Activated naive CD4-positive, alpha-beta T cell (primary cell): ENCODE results near the gene ZNF281.
"Not testable (repeated sequence)": the region's sequence is repeated elsewhere in the genome, so short reads cannot be mapped to it uniquely, and the experiment has no call there.

Experiments
- DNase-seq, 4 experiments: peaks; one replicate each; lab custom pipeline; 2025; lab: John Stamatoyannopoulos, UW

ZNF281 gene

GRCh38 chr1:200409761-200410565 lies at the start of gene ZNF281:
Gene ZNF281 (minus strand): TSS chr1:200410036. CDS start chr1:200409705, 331 bp downstream.
- peak; percentile 79 to 90 (median 86) for DNase-seq

- DNase-seq = no peak
Measured at GRCh38 chr1:200458780-200459179, 48.9 kb upstream of the ZNF281 start.

GRCh38 chr1:200457810-200458209 lies 48.0 kb upstream of the ZNF281 start:
- no peak for DNase-seq

GRCh38 chr1:200454425-200454824 lies 44.6 kb upstream of the ZNF281 start:
- no peak for DNase-seq

GRCh38 chr1:200453553-200453905 lies 43.7 kb upstream of the ZNF281 start:
- no peak for DNase-seq

- no peak for DNase-seq
Measured at GRCh38 chr1:200452850-200453552, 43.2 kb upstream of the ZNF281 start.

GRCh38 chr1:200448034-200448762 lies 38.4 kb upstream of the ZNF281 start:
- DNase-seq = no peak

GRCh38 chr1:200445213-200445612 lies 35.4 kb upstream of the ZNF281 start:
- DNase-seq = no peak

- no peak for DNase-seq
Measured at GRCh38 chr1:200444478-200444877, 34.6 kb upstream of the ZNF281 start.

- no peak for DNase-seq
Measured at GRCh38 chr1:200443860-200444259, 34.0 kb upstream of the ZNF281 start.

GRCh38 chr1:200442537-200443156 lies 32.8 kb upstream of the ZNF281 start:
- no peak for DNase-seq

- DNase-seq = no peak
Measured at GRCh38 chr1:200442023-200442422, 32.2 kb upstream of the ZNF281 start.

- no peak for DNase-seq
Measured at GRCh38 chr1:200438911-200439310, 29.1 kb upstream of the ZNF281 start.

- DNase-seq = not testable (repeated sequence)
Measured at GRCh38 chr1:200438413-200438812, 28.6 kb upstream of the ZNF281 start.

- no peak for DNase-seq
Measured at GRCh38 chr1:200437556-200438203, 27.8 kb upstream of the ZNF281 start.

GRCh38 chr1:200437088-200437487 lies 27.3 kb upstream of the ZNF281 start:
- DNase-seq = no peak

- no peak for DNase-seq
Measured at GRCh38 chr1:200436436-200436835, 26.6 kb upstream of the ZNF281 start.

GRCh38 chr1:200435200-200435780 lies 25.5 kb upstream of the ZNF281 start:
- DNase-seq = no peak

GRCh38 chr1:200433586-200433985 lies 23.8 kb upstream of the ZNF281 start:
- no peak for DNase-seq

GRCh38 chr1:200432586-200432985 lies 22.8 kb upstream of the ZNF281 start:
- DNase-seq = no peak

GRCh38 chr1:200429221-200429751 lies 19.4 kb upstream of the ZNF281 start:
- no peak for DNase-seq
